NB4 (cell line): ENCODE measurements around the gene SUSD6.

ENCODE experiments used
- DNase-seq: peaks from one replicate; pipeline ENCODE4 v3.0.0; 2010; ENCODE audit warnings: low read depth
- H3K4me3 ChIP-seq: one replicate; pipeline ENCODE4 v1.5.1; 2011; ENCODE audit warnings: mild to moderate bottlenecking, low read depth, low read length, moderate library complexity
- MYC ChIP-seq: IDR thresholded peaks from 2 replicates; pipeline ENCODE4 v1.6.1; 2011; ENCODE audit warnings: low read depth, low read length
- POLR2A ChIP-seq: IDR thresholded peaks from 2 replicates; pipeline ENCODE4 v1.6.1; 2011; ENCODE audit warnings: mild to moderate bottlenecking; ENCODE audit not compliant: insufficient read length; ENCODE audit errors: extremely low read depth
- TF ChIP-seq, protein P1 (sequence below): IDR thresholded peaks from one replicate; pipeline ENCODE4 v1.5.1; 2012; ENCODE audit warnings: low read depth, low read length
- TF ChIP-seq, protein P2 (sequence below): IDR thresholded peaks from 2 replicates; pipeline ENCODE4 v1.6.1; 2011; ENCODE audit warnings: low read depth, low read length

Gene SUSD6

DNA sequence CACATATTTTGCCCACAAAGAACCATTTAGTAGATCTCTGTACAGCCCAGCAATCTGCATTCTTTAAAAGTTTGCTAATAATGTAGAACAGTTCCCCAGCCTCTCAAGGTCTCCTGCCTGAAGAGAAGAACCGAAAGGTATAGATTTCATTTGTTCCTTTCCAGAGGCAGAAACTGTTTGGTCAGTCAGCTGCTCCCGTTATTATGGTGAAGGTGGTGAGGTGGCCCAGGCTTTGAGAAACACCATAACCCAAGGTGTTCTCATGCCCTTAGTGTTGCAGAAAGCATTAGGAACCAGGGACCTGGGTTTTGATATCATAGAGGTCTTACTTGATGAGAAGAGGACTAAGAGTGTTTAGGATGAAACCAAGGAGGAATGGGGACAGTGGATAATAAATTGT is 65.3 kb downstream of the SUSD6 start:
- no peak for DNase-seq
- TF ChIP-seq MYC (no peak), POLR2A (no peak)
- TF ChIP-seq, protein P1, sequence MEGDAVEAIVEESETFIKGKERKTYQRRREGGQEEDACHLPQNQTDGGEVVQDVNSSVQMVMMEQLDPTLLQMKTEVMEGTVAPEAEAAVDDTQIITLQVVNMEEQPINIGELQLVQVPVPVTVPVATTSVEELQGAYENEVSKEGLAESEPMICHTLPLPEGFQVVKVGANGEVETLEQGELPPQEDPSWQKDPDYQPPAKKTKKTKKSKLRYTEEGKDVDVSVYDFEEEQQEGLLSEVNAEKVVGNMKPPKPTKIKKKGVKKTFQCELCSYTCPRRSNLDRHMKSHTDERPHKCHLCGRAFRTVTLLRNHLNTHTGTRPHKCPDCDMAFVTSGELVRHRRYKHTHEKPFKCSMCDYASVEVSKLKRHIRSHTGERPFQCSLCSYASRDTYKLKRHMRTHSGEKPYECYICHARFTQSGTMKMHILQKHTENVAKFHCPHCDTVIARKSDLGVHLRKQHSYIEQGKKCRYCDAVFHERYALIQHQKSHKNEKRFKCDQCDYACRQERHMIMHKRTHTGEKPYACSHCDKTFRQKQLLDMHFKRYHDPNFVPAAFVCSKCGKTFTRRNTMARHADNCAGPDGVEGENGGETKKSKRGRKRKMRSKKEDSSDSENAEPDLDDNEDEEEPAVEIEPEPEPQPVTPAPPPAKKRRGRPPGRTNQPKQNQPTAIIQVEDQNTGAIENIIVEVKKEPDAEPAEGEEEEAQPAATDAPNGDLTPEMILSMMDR, result no peak
- TF ChIP-seq, protein P2, sequence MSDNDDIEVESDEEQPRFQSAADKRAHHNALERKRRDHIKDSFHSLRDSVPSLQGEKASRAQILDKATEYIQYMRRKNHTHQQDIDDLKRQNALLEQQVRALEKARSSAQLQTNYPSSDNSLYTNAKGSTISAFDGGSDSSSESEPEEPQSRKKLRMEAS, result no peak
- H3K4me3 ChIP-seq, result no peak overlapping the region

DNA sequence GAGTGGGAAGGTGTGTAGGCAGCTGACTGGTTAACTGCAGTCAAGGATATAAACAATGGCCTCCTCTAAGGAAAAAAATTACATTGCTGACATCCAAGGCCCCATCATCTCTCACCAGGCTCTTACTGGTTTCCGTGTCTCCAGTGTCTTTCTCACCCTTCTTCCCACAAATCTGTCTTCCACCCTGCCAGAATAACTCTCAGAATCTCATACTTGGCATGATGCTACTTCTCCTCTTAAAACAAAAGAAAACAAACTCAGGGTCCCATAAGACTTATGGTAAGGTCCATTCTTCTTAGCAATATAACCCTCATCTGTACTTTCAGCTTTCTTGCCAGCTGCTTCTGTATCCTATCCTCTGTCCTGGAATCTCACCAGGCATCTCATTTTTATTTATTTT is 68.9 kb downstream of the SUSD6 start:
- TF ChIP-seq MYC (no peak), POLR2A (no peak)
- TF ChIP-seq, protein P1, result no peak
- TF ChIP-seq, protein P2, result no peak
- no peak overlapping the region for H3K4me3 ChIP-seq
- DNase-seq, result no peak

DNA sequence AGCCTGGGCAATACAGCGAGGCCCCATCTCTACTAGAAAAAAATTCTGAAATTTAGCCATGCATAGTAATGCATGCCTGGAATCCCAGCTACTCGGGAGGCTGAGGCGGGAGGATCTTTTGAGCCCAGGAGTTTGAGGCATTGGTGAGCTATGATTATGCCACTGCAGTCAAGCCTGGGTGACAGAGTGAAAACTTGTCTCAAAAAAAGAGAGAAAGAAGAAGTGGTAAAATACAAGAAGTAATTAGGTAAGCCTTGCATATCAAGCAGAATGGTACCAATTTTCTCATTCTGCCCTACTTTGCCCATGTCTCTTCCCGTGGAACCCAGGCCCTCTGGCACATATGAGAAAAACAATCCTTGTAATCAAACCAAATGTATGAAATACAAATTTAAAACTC is 70.7 kb downstream of the SUSD6 start:
- TF ChIP-seq, protein P1, result no peak
- TF ChIP-seq, protein P2, result no peak
- TF ChIP-seq MYC (no peak), POLR2A (no peak)
- no peak overlapping the region for H3K4me3 ChIP-seq
- no peak for DNase-seq

DNA sequence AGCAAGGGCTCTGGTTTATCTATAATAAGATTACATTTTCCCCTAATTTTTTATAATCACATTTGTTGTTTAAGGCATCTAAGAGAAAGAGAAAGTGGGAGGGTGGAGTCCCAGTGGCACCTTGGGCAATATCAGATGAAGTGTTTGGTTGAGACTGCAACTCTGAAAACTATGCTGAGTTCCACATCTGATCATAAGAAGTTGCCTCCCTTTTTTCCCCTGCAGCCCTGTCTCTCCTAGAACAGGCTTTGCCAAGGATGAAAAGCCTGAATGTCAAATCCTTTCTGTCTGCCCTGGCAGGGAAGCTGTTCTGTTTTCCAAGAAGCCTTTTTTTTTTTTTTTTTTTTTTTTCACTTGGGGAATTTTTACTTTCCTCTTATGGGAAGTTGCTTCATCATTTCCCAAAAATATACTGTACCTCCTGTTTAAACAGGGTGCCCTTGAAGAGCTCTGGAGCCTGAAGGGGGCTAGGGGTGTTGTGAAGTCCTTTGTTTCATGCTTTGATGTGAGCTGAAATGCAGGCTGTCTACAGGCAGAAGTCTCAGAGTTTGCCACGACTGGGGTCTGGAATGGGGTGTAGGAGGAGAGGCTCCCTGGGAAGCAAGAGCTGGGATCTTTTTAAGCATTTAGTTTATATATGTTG is 71.3 kb downstream of the SUSD6 start:
- DNase-seq, result no peak
- H3K4me3 ChIP-seq, result no peak overlapping the region

DNA sequence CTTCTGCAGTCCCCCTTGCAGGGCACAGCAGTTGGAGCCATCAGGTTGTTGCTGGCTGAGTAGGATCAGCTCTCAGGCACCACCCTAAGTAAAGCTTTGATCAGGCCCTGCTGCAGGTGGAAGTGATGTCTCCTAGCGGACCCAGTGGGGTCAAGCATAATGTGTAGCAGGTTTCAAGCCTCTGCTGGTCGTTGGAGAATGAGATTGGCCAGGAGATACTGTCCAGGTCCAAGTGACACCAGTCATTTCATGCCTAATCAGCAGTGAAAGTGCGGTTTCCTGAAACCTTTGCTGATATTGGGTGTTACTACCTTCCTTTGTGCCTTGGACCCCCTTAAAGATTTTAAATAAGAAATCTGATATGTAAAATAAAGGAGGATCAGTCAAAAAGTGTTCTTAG is 72.6 kb downstream of the SUSD6 start:
- no peak overlapping the region for H3K4me3 ChIP-seq
- DNase-seq, result no peak
- TF ChIP-seq MYC (no peak), POLR2A (no peak)
- TF ChIP-seq, protein P2, result no peak
- TF ChIP-seq, protein P1, result no peak

More for the DNA sequence above, 71.3 kb downstream of the SUSD6 start:
- TF ChIP-seq MYC, result no peak
- TF ChIP-seq POLR2A, result no peak
- TF ChIP-seq, protein P1, result no peak
- TF ChIP-seq, protein P2, result no peak
